ENCODE results near the gene RPL7A.
A peak's percentile ranks its signal among the peaks of the same experiment; 100 is the strongest.
"Not testable (repeated sequence)": the region's sequence is repeated elsewhere in the genome, so short reads cannot be mapped to it uniquely, and the experiment has no call there.

RPL7A gene

DNA sequence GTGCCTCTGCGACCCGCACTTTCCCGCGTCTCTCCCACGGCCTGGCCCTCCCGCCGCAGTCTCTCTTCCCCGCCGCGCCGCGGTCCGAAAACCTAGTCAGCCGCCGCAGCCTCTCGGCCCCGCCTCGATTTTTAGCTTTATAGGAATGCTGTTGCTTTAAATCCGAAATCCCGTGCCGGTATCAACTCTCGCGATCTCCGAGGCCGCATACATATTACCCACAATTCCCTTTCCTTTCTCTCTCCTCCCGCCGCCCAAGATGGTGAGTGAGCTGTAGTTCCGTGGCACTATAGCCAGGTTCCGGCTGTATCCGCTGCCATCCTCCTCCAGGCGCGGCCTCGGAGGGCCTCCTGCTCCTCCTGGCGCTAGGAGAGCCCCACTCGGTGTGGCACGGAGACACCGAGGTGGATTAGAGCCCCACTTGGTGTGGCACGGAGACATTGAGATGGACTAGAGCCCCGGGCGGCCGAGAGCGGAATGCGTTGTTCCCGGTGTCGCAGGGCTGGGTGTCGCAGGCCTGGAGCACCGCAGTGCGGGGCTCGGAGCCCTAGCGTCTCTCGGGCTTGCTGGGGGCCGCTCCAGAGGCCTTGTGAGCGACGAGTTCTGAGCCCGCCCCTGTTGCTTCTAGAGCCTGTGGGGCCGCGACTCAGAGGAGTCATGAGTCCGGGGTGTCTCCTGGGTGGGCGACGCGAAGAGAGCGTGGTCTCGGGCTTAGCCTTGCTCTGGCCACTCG is at the start of gene RPL7A, which contains the start of gene MED22:
Gene RPL7A, plus strand, starts transcription at position 234 of the 733 bp plus-strand sequence. Its CDS starts 26 bp downstream, at position 260.
Gene MED22, minus strand, starts transcription at position 147 of the 733 bp plus-strand sequence. CDS start 1,469 bp downstream, outside the sequence.
- peak; percentile 97 for DNase-seq

DNA sequence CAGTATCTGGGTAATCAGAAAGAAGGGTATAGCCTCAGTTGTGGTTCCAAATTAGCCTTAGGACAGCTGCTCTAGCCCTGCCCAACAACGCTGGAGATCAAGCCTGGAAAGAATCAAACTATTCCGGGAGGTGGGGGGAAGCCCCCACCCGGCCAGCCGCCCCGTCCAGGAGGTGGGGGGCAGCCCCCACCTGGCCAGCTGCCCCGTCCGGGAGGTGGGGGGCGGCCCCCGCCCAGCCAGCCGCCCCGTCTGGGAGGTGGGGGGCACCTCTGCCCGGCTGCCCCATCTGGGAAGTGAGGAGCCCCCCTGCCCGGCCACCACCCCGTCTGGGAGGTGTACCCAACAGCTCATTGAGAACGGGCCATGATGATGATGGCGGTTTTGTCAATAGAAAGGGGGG is 48.0 kb upstream of the RPL7A start:
- DNase-seq = not testable (repeated sequence)

DNA sequence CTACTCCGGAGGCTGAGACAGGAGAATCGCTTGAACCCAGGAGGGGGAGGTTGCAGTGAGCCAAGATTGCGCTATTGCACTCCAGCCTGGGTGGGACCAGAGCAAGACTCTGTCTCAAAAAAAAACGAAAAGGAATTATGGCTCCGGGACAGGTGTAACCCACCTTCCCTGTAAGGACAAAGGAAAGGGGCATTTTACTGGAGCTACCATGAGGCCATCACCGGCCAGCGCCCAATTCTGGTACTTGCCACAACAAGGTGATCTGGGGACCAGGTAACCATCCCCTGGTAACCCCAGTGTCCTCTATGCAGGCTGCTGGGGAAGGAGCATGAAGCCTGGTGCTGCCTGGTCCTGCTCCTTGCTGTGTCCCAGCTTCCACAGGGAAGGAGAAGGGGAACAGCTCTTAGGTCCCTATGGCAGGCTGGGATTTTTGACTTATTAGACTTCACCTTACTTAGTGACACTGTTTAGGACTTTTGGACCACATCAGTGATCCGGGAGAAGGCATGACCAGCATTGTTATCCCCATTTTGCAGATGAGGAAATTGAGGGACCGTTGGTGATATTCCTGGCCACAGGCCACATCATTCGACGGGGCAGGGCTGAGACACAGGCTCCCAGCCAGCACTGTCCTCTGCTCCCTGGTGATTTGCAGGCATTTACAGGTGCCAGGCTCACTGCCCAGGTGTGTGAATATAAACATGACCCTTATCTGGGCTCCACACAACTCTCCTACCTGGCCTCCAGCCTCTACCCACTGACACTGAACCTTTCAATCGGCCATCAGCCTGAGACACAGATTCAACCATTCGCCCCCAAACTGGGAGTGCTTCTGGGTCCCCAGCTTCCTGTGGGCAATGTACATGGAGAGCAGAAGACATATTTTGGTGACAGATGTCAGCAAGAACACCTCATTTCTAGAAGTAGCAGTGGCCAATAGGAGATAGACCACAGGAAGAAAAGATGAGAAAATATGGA is 46.5 kb upstream of the RPL7A start:
- no peak for DNase-seq

DNA sequence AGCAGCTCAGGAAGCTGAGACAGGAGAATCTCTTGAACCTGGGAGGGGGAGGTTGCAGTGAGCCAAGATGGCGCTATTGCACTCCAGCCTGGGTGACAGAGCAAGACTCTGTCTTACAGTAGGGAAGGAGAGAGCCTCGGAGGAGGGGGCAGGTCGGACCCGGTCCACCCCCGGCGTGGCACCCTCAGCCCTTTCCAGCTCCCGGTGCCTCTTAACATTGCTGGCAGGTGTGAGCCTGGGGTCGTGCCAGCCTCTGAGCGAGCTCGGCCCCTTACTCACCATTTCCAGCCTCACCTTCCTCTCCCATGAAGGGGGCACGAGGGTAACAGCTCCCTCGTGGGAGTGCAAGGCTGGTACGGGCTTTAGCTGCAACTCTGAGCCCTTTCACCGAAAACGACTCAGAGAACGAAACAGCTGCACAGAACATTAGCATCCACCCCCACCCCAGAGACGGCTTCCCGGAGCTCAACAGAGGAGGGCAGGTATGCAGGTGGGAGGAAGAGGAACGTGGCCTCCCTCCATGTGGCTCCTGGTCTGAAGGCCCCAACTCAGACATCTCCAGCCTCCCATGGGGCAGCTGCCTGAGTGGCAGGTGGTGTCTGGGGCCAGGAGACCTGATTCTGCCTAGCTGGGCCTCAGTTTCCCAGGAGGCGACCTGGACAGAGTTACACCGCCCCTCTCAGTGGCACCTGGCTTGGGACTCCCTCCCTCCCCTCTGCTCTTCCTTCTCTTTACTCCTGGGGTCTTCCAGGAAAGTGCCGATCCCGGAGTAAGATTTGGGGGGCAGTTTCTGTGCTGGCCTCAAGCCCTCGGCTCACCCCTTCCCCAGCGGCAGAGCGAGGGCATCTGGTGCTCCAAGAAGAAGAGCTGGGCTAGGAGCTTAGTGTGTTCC is 44.5 kb upstream of the RPL7A start:
- DNase-seq = no peak

DNA sequence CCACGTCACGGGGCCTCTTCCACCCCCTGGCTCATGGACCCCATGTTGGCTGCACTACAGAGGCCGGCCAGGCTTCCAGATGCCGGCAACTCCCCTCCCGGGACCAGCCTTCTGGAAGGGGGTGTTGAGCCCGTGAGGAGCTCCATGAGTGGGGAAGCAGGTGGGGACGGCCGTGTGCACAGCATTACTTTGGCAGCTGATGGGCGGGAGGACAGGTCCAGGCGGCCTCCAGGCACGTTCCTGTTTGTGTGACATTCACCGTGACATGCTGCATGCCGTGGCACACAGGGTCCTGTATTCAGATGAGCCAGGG is 43.9 kb upstream of the RPL7A start:
- DNase-seq = no peak

DNA sequence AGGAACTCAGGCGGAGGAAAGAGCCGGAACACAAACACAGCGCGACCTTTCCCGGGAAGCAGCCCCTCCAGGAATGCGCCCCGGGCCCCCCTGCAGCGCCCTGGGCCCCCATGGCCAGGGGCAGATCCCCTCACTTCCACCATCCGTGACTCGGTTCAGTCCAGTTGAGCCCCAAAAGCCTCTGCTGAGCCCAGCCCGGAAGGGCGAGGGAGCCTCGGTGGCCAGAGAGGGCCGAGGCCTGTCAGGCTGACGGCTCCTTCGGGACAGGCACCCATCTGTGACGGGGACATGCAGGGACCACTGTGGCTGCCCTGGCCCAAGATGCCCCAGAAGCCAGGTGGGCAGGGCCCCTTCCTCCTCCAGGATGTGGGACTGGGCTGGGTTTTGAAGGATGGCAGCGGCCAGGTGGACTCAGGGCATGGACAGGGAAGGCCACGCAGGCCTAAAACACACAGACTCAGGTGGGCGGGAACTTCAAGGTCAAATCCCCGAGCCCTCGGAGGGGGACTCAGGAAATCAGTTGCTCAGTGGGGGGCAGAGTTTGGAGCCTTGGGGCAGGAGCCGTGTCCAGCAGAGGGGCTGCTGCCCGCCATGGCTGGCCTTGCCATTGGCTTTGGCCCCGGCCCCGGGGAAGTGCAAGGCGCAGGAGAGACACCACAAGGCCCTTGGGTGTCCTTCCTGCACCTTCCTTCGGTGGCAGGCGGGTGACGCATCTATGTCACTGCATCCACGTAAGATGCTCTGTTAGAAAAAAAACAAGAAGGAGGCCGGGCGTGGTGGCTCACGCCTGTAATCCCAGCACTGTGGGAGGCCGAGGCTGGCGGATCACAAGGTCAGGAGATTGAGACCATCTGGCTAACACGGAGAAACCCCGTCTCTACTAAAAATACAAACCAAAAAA is 43.3 kb upstream of the RPL7A start:
- DNase-seq = no peak

DNA sequence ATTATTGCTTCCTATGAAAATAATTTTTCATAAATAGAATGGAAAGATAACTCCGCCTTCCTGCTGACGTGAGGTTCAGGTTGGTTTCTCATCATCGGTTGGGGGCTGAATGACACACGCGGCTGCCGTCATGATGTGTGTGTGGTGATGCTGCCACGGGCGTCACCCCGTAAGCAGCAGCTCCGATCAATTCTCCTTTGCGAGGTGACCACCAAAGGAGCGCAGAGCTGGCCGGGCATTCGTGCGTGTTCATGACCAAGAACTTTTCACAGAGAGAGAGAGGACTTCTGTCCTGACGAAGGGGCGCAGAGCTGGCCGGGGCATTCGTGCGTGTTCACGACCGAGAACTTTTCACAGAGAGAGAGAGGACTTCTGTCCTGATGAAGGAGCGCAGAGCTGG is 42.3 kb upstream of the RPL7A start:
- no peak for DNase-seq

DNA sequence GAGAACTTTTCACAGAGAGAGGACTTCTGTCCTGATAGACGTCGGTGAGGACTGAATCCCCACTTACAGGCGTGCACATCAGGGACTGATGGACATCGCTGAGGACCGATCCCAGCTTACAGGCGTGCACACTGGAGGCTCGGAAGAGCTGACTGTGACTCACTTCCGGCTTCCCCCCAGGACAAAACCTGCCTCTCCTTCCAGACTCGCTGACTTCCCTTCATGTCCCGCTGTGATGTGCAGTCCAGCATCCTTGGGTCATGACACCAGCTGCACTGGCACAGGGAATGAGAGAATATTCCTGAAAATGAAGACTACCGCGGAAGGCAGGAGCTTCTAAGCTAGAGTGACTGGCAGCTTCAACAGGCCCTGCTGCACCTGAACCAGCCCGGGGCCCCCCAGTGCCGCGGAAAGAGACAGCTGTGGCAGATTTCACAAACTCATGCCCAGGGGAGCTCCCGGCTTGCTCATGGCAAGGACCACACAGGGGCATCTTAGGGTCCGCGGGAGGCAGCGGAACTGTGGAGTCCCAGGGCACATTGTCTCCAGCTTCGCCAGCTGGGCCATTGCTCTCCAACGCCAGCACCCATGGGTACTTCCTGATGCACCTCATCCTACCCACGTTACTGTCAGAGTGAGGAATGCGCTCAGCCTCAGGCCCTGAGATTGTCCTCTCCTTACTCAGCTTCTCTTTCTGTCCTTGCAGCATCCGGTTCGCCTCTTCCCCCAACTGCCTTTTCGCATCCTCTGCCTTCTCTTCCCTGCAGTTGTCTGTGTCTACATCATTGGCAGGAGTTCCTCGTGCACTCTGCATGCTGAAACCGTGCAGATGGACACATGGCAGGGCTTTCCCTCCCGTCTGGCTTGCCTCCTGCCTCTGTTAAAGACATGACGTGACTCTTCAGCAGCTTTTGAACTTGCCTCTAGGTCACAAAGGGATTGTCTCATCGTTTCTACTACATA is 41.5 kb upstream of the RPL7A start:
- no peak for DNase-seq

DNA sequence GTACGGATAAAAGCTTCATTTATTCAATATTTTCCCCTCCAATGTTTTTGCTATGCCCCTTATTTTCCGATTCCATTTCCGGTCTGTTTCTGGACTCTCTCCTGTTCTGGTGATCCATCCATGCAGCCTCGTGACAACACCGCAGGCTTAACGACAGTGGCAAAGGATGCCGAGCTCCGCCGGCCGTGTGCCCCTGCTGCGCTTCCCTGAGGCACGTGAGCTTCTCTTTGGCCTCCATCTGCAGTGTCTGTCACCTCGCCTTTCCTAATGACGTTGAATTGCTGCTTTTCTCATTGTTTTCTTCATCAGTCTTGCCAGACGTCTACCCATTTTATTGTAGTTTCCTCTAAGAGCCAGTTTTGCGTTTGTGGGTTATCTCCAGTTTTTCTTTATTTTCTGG is 40.7 kb upstream of the RPL7A start:
- DNase-seq = no peak

DNA sequence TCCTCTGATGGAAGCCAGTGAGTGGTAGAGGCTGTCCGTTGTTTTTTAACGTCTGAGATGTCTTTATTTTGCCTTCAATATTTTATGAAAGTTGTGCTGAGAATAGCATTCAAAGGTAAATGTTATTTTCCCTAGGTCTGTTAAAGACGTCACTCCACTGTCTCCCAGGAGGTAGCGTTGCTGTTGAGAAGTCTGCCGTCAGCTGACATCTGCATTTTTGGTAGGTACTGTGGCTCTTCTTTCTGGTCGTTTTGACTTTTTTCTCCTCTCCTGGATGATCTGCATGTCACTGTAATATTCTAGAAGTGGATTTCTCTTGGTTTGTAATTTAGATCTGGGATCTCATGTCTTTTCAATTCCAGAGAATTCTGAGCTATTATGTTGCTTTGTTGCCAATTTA is 38.4 kb upstream of the RPL7A start:
- no peak for DNase-seq

DNA sequence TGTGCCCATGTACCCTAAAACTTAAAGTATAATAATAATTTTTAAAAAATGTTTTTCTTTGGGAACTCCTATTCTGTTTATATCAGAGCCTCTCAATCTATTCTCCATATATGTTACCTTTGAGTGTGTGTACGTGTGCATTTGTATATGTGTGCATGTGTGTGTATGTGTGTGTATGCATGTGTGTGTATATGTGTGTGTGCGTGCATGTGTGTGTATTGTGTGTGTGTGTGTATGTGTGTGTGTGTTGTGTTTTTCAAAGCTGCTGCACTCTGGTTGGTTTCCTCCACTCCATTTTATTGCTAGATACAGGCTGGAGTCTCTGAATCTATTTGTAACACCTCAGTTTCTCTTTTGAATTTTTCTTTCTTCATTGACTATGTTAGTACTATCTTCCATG is 32.0 kb upstream of the RPL7A start:
- DNase-seq = no peak

DNA sequence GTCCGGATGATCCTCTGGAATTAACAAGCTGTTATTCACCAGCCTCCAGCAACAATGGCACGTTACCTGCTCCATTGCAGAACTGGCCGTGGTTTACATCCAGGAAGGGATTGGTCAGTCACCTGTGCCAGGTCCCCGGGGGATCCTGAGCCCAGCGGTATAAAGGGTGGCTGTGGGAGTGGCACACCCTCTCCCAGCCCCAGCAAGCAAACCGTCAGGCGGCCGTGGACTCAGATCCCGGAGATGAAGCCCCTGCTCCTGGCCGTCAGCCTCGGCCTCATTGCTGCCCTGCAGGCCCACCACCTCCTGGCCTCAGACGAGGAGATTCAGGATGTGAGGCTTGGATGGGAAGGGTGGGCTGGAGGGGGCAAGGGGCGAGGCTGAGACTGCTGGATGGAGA is 30.5 kb upstream of the RPL7A start:
- not testable (repeated sequence) for DNase-seq

DNA sequence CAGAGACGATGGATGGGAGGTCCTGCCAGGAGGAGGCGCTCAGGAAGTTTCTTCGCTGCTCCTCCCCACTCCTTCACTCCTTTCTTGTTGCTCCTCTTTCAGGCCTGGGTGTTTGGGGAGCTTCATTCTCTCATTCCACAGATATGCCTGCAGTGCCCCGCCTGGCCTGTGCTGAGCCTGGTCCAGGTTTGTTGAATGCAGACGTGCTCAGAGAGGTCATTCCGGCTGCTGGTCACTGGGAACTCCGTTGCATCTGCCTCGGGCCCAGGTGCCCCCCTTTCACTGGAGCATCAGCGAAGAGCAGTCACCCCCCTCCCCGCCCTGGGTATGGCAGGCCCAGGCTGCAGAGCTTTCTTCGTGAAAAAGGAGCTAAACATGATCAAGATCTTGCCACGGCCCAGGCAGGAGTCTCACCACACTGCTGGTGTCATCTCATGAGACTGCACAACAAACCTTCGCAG is 27.6 kb upstream of the RPL7A start:
- DNase-seq = no peak

DNA sequence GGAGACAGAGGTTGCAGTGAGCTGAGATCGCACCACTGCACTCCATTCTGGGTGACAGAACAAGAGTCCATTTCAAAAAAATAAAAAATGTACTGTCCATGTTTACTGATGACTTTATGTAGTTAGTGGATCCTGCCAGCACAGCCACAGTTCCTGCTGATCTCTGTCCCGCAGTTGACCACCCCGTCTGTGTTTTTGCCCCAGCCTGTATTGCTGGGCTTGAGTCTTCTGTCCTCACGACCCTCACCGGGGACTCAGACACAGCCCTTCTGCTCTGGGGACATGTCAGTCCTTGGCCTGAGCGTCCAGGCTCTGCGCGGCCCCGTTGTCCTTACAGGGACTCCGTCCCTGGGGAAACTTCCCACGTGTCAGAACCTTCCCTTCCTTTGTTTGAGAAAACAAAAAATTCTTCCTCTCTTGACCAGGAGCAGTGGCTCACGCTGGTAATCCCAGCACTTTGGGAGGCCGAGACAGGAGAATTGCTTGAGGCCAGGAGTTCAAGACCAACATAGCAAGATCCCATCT is 26.5 kb upstream of the RPL7A start:
- no peak for DNase-seq

DNA sequence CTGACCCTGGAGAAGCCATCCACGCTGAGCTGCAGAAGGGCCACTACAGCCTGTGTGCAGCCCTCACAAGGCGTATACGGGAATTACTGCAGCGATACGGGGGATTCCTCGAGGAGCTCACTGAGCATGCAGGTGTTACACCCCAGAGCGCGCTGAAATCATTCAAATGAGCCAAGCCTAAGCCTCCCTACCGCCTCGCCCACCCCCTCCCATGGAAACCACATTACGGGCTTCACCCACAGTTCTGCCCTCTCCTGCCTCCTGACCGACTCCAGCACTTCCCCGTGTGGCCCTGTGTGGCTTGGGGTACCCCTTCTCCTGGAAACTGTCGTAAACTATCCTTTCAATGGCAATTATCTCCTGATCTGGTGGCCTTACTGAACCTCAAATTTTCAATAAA is 25.3 kb upstream of the RPL7A start:
- DNase-seq = no peak

DNA sequence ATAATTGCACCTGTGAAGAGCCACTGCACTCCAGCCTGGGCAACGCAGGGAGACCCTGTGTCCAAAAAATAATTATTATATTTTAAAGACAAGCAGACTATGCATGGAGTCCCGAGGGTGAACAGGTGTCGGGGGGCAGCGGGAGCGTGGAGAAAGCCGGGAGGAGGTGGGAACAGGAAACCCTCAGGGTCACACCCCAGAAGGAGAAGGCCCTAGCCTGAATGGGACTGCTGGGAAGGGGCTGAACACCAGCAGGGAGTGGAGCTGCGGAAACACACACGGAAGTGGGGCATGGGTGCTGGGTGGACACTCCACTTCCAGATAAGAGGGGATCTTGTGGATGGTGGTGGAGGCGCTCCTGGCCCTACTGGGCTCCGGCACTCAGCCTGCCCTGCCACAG is 24.8 kb upstream of the RPL7A start:
- DNase-seq = no peak

DNA sequence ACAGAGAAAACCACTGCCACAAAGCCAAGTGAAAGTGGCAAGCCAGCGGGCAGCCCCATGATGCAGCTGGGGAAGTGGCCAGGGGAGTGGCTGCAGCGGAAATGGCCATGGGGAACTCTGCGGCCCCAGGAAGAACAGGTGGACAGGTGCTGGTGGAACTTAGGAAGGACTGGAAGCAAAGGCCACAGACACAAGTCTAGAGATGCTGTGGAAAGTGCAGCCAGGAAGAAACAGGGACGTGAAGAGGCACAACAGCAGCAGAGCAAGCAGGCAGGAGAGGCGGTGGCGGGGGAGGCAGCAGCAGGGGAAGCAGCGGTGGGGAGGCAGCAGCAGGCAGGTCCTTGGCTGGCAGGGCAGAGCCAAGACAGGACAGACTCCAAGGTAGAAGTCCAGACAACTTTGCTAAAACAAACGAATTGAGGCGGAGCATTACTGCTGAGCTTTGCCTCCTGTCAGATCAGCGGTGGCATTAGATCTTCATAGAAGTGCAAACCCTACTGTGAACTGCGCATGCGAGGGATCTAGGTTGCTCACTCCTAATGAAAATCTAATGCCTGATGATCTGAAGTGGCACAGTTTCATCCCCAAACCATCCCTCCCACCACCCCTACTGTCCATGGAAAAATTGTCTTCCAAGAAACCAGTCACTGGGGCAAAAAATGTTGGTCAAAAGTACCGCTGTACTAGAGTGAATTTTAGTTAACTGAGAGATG is 23.9 kb upstream of the RPL7A start:
- DNase-seq = no peak

DNA sequence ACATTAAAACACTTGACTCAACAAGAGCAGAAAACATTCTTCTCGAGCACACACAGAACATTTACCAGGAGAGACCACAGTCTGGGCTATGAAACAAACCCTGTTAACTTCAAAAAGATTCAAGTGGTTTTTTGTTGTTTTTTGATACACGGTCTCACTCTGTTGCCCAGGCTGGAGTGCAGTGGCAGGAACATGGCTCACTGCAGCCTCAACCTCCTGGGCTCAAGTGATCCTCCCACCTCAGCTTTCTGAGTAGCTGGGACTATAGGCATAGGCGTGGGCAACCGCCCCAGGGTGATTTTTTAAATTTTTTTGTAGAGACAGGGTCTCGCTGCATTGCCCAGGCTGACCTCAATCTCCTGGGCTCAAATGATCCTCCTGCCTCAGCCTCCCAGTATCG is 21.0 kb upstream of the RPL7A start:
- not testable (repeated sequence) for DNase-seq

DNA sequence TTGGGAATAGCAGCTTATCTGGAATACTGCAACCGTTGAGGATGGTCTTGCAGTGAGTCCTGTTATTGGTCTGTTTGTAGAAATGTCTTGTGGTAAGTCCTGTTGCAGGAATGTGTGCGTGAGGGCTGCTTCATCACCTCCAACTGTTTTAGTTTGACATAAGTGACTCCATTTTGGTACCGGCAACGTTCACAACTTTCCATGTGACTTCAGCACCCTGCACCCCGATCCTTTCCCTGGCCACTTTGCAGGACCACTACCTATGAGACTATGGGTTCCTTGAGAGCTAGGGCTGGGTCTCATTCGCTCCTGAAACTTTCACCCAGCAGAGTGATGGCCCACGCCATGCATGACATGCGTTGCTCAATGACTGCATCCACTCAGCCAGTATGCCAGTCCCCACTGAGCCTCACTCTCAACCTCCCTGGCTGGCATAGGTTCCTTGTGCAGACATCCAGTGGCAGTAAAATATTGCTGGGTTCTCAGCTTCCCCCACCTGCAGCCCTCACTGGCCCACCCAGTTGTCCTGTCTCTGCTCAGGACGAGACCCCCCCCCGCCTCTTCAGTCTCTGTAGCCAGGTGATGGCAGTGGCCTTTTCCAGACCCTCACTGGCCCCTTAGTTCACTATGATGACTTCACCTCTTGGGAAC is 20.1 kb upstream of the RPL7A start:
- no peak for DNase-seq
